Measurements from ENCODE around the gene USP49. TPM values are rescaled to one million over a fixed set of nuclear protein-coding genes. Genes with fewer than 3 reads are reported as not detected.

The USP49 gene
- total RNA-seq, 1 experiment from 2014 or later, result 18.5 TPM

GRCh38 chr6:41887331-41887751 lies 7.8 kb downstream of the USP49 start:
- intact Hi-C loops (cut with micrococcal nuclease; ENCODE audit: unreplicated experiment), result no loop called here
- DNase-seq, result no peak
- H3K27me3 Mint-ChIP-seq (ENCODE audit: insufficient read depth, unreplicated experiment), result no peaks in the 10 kb centered on the region
- H3K4me1 Mint-ChIP-seq (ENCODE audit: low read depth, unreplicated experiment), result peaks cover 5% of the 10 kb centered on the region
- Histone ChIP-seq H3K9me3 (no peaks in the 10 kb centered on the region), H3K36me3 (ENCODE audit: control insufficient read depth, insufficient read depth, low read length) (no peaks in the 10 kb centered on the region), H3K4me3 (ENCODE audit: low read depth, low read length) (no peak overlapping the region), H3K4me1 (peaks cover 5% of the 10 kb centered on the region; the same call in 1 of the 2 replicates), H3K27me3 (replicated peaks; ENCODE audit: control insufficient read depth, insufficient read depth, low read length) (no peaks in the 10 kb centered on the region)
- TF ChIP-seq CTCF (IDR thresholded peaks at IDR 0.05; ENCODE audit: insufficient read depth in 1 of 2, low read depth in 1 of 2, low read length in 1 of 2, severe bottlenecking in 1 of 2, unreplicated experiment in 1 of 2), result no peak
- POLR2A ChIA-PET, result interaction anchor here (0.6 kb wide), 2 partner anchors 8 to 90 kb away, joined by 3 to 4 read pairs; partner anchors contain the start of gene USP49
- BruUV-seq (replicated peaks), result no TSS peak
- no peak overlapping the region for H3K4me3 Mint-ChIP-seq (ENCODE audit: unreplicated experiment)
- CTCF ChIA-PET, result interaction anchor here (0.6 to 0.8 kb wide), 2 partner anchors 34 to 153 kb away, joined by 3 to 4 read pairs; partner anchors contain the start of genes BYSL and MED20
- no peak overlapping the region for H3K27ac Mint-ChIP-seq (ENCODE audit: unreplicated experiment)
- H3K36me3 Mint-ChIP-seq (ENCODE audit: insufficient read depth, unreplicated experiment), result peaks cover 4% of the 10 kb centered on the region
- no peaks in the 10 kb centered on the region for H3K9me3 Mint-ChIP-seq (ENCODE audit: unreplicated experiment)

GRCh38 chr6:41885930-41886329 lies 9.2 kb downstream of the USP49 start:
- H3K4me1 ChIP-seq, result no peaks in the 10 kb centered on the region
- TF ChIP-seq CTCF (IDR thresholded peaks at IDR 0.05; ENCODE audit: insufficient read depth in 1 of 2, low read depth in 1 of 2, low read length in 1 of 2, severe bottlenecking in 1 of 2, unreplicated experiment in 1 of 2), result no peak
- POLR2A ChIA-PET, result no interaction called here
- intact Hi-C loops (cut with micrococcal nuclease; ENCODE audit: unreplicated experiment), result no loop called here
- CTCF ChIA-PET, result no interaction called here
- Mint-ChIP-seq H3K4me1 (ENCODE audit: low read depth, unreplicated experiment) (peaks cover 5% of the 10 kb centered on the region), H3K27ac (ENCODE audit: unreplicated experiment) (no peak overlapping the region), H3K27me3 (ENCODE audit: insufficient read depth, unreplicated experiment) (no peaks in the 10 kb centered on the region), H3K36me3 (ENCODE audit: insufficient read depth, unreplicated experiment) (peaks cover 7% of the 10 kb centered on the region), H3K4me3 (ENCODE audit: unreplicated experiment) (no peak overlapping the region), H3K9me3 (ENCODE audit: unreplicated experiment) (no peaks in the 10 kb centered on the region)
- H3K9me3 ChIP-seq, result no peaks in the 10 kb centered on the region
- no peak overlapping the region for H3K4me3 ChIP-seq (ENCODE audit: low read depth, low read length)
- DNase-seq, result no peak
- no peaks in the 10 kb centered on the region for H3K36me3 ChIP-seq (ENCODE audit: control insufficient read depth, insufficient read depth, low read length)
- BruUV-seq (replicated peaks), result no TSS peak
- no peaks in the 10 kb centered on the region for H3K27me3 ChIP-seq (replicated peaks; ENCODE audit: control insufficient read depth, insufficient read depth, low read length)

GRCh38 chr6:41884957-41885356 lies 10.2 kb downstream of the USP49 start:
- H3K27me3 ChIP-seq (replicated peaks; ENCODE audit: control insufficient read depth, insufficient read depth, low read length), result no peaks in the 10 kb centered on the region
- no TSS peak for BruUV-seq (replicated peaks)

More at GRCh38 chr6:41884957-41885356, 10.2 kb downstream of the USP49 start:
- H3K9me3 ChIP-seq, result no peaks in the 10 kb centered on the region
- Mint-ChIP-seq H3K4me1 (ENCODE audit: low read depth, unreplicated experiment) (peaks cover 5% of the 10 kb centered on the region), H3K36me3 (ENCODE audit: insufficient read depth, unreplicated experiment) (peaks cover 7% of the 10 kb centered on the region), H3K27ac (ENCODE audit: unreplicated experiment) (no peak overlapping the region), H3K9me3 (ENCODE audit: unreplicated experiment) (no peaks in the 10 kb centered on the region), H3K4me3 (ENCODE audit: unreplicated experiment) (no peak overlapping the region), H3K27me3 (ENCODE audit: insufficient read depth, unreplicated experiment) (no peaks in the 10 kb centered on the region)
- ChIA-PET CTCF (no interaction called here), POLR2A (no interaction called here)
- no peak for TF ChIP-seq CTCF (IDR thresholded peaks at IDR 0.05; ENCODE audit: insufficient read depth in 1 of 2, low read depth in 1 of 2, low read length in 1 of 2, severe bottlenecking in 1 of 2, unreplicated experiment in 1 of 2)
- no peak overlapping the region for H3K4me3 ChIP-seq (ENCODE audit: low read depth, low read length)
- no peaks in the 10 kb centered on the region for H3K4me1 ChIP-seq
- no peak for DNase-seq
- no peaks in the 10 kb centered on the region for H3K36me3 ChIP-seq (ENCODE audit: control insufficient read depth, insufficient read depth, low read length)
- intact Hi-C loops (cut with micrococcal nuclease; ENCODE audit: unreplicated experiment), result no loop called here

Data from Caco-2 (cell line).